Muscle of arm (tissue), 12 donors: ENCODE measurements around the gene GRIN1. TPM values are rescaled to one million over a fixed set of nuclear protein-coding genes. Genes with fewer than 3 reads are reported as not detected.

ENCODE experiments used
- DNase-seq: peaks from one replicate; pipeline ENCODE4 v3.0.0-alpha.2; 2013
- polyA plus RNA-seq, 12 donors: library from polyadenylated mRNA; unstranded; fragments of 120-200 nt; gene quantifications; one replicate each; pipeline ENCODE4 v1.2.1, GENCODE V29; 2013; ENCODE audit not compliant: insufficient read length in 12 of 12

Gene GRIN1
- polyA plus RNA-seq, 12 donors, result 0.09 to 0.84 (median 0.14) TPM; not detected in 8

DNA sequence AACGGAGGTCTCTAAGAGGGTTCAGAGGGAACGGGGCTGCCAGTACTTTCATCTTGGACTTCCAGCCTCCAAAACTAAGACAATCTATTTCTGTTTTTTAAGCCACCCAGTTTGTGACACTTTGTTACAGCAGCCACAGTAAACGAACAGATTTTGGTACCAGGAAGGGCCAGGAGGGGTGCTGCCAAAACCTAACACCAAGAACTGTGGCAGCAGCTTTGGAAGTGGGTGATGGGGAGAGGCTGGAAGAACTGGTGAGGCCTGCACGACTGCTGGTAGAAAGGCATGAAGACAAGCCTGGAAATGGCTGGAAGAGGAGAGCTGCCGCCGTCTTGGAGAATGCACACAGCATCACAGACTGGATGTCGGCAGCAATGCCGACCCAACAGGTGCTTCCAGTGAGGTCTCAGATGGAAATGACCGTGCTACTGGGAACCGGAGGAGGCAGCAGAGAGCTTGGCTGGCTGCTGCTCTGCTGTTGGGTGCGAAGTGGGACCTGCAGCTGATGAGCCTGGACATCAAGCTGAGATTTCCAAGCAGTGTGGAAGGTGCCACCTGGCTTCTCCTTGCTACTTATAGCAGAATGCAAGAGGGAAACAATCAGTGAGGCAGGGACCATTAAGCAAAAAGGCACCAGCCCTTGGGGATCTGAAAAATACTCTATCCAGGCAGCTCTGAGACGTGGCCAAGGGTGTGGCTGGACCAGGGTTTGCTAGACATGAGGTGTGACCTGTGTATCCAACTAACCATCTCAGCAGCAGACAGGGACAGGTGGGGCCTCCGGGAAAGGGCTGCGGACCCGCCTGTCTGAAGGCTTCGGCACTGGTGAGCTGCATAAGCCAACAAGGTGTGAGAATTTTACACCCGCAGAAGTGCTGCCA lies 37.6 kb downstream of the GRIN1 start:
- DNase-seq, result no peak

DNA sequence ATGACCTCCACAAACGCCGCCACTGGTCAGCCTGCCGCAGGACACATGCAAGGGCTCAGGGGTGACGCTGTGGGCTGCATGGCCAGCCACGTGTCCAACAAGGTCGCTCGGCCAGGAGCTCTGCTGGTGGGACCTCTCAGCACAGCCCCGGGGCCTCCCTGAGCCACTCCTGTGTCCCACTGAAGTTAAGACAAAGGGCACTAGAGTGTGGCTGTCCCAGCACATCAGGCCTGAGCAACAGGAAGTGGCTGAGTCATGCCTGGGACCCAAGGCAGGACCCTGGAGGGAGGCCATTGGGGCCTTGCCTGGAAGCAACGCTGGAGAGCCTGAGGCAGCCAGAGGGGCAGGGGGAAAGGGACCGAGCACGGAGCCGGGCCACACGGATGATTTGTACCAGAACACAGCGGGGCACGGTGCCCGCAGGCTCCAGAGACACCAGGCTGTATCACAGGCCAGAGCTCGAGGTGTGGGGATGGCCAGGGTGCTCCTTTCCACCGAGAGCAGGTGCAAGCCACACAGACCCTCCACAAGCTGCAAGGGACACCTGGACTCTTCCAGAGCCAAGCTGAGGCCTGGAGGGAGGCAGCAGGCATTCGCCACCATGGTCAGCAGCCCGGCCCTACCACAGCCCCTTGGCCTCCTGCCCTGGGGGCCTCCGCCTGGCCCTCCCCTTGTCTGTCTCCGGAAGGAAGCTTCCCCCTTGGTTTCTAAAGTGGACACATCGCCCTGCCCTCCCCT lies 39.4 kb downstream of the GRIN1 start:
- no peak for DNase-seq

DNA sequence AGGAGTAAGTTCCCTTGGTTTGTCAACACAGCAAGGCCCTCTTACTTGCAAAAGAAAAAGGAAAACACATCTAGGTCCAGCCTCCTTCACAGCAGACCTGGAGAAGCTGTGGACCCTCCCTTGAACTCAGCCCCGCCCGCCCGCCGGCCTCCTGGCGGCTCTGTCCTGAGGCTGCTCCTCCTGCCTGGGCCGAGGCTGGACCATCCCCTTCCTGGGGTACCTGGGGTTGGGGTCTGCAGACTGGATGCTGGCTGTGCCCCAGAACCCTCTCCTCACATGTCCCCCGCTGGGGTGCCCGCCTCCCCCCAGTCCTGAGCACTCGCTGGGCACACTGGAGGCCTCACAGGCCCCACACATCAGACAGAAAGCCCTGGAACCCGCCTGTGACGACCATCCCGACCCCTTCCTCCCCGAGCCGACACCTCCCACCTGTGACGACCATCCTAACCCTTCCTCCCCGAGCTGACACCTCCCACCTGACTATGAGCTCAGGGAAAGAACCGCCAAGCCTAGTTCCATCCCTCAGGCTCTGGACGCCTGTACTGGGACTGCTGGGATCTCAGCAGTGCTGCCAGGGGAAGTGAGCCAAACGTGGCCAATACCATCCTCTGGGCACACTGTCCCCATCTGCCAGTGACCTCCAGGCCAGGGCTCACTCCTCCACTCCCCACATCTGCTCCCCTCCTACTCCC lies 40.1 kb downstream of the GRIN1 start:
- no peak for DNase-seq

DNA sequence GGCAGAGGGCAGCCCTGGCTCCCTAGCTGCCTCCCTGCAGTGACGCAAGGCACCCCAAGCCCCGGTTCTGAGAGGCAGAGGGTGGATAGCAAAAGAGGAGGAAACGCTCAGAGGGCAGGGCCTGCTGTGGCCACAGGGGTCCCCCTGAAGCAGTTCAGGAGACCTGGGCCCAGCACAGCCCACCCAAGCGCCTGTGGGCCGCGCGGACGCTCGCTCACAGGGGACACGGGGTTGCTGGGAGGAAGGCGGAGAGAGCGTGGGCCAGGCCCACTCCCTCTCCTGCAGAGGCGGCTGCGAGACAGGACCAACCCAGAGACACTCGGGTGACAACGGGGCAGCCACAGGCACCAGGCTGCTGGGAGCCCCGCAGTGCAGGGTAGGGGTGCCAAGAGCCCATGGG lies 40.8 kb downstream of the GRIN1 start:
- DNase-seq, result no peak

DNA sequence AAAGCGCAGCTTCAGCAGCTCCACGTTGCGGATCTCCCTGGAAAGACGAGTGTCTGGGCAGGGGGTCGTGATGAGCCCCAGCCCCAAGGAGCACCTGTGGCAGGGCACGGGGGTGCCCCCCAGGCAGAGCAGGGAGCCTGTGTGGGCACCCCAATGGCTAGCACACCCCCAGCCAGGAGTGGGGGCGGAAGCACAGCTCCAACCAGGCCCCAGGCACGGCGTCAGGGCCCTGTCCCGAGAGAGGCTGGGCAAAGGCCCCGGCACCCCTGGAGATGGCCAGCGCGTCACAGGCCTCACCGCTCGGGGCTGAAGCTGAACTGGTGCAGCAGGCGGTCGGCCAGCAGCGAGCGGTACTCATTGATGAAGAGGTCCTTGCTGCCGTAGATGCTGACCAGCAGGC lies 41.5 kb downstream of the GRIN1 start:
- DNase-seq, result no peak

DNA sequence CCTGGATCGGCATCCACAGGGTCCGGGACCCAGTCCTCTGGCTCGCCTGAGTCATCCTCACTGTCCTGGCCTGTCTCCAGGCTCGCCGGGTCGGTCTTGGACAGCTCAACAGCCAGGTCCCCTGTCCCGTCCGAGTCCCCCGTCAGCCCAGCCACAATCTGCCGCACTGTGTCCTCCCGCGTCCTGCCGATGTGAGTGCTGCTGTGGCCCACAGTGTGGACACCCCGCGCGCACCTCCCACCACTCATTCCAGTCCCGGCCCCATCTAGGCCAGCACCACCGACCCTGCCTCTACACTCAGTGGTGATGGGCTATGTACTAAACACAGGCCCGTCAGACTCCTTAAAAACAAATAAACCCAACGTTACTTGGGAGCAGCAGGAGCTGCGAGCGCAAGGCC lies 42.7 kb downstream of the GRIN1 start:
- no peak for DNase-seq

DNA sequence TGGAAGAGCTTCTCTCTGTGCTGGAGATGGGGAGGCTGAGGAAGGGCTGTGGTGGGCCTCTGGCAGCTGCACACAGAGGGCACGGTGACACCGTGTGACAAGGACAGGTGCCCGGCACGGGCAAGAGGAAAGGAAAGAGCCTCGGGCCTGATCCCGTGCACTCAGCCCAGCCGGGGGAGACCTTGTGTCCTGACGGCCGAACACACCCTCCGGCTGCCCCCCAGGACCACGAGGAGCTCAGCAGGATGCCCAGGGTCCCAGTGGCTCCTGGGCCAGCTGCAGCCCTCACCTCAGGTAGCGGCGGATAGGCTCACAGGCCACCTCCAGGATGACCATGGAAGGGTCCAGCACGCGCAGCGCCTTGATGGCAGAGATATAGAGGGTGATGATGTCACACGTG lies 43.9 kb downstream of the GRIN1 start:
- DNase-seq, result no peak

DNA sequence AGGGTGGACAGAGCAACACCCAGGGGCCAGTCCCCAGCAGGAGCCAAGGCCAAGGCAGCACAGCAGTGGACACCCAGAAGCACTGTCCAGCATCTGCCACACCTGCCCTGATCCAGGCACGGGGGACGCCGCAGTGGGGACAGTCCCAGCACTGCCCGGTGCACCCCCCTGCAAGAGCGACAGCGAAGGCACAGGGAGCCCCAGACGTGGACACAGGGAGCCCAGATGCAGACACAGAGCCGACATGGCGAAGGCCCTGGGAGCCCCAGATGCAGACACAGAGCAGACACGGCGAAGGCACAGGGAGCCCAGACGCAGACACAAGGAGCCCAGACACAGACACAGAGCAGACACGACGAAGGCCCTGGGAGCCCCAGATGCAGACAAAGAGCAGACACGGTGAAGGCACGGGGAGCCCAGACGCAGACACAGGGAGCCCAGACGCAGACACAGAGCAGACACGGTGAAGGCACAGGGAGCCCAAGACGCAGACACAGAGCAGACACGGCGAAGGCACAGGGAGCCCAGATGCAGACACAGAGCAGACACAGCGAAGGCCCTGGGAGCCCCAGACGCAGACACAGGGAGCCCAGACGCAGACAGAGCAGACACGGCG lies 45.1 kb downstream of the GRIN1 start:
- DNase-seq, result no peak

DNA sequence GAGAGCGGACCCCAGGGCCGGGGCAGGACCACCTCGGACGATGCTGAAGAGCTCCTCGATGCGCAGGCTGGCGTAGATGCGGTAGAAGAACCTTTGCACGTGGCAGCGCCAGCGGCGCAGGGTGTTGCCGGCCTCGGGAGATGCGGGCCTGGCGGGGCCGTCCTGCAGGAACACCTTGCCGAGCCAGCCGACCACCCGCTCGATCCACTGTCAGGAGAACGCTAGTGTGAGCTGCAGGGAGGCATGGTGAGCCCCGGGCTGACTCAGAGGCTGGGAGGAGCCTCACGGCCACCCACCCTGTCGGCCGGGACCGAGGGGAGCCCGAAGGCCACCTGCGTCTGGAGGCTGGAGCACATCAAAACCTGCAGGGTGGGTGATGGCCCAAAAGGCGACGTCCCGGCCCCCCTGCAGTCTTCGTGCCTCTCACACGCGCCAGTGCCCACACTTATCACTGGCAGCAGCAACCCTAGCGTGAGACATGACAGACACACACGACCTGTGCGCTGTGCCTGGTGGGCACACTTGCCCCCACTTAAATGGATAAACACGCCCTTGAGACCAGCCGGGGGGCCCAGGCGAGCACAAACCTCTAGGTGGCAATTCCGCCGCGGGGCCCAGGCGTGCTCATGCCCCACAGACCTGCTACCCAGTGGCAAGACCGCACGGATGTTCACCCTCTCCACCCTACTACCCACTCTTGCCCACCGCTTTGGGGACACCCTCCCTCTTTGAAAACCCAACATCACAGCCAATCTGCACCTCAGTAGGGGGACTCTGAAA lies 46.1 kb downstream of the GRIN1 start:
- no peak for DNase-seq

DNA sequence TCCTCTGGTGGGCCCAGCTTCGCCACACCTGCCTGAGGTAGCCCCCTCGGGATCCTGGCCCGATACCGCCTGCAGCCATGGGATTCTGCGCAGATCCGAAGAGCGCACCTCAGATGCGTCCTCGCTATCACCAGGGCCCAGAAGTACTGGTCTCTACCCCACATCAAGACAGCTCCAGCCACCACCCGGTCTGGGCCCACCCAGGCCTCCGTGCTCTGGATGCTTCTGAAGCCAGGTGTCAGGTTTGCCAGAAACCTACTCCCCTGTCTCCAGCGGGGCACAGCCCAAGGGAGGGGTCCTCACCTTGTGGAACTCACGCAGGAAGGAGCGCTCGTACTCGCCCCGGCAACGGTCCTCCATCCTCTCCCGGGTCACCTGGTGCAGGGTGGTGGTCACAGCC lies 47.0 kb downstream of the GRIN1 start:
- DNase-seq, result no peak

DNA sequence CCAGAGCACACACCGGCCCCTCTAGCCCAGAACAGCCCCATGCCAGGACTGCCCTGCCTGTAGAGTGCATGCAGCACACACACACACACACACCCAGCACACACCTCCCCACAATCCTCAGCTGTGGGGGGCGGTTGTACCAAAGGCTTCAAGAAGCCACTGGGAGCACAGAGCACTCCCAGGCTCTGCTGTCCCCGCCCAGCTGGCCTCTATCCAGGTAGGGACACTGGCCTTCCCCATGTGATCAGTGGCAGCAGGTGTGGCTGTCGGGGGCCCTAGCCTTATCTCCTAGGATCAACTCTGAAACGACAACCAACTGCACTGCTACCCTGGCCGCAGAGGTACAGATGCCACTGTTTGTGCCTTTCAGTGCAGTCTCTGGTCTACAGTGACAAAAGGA lies 47.4 kb downstream of the GRIN1 start:
- DNase-seq, result no peak

DNA sequence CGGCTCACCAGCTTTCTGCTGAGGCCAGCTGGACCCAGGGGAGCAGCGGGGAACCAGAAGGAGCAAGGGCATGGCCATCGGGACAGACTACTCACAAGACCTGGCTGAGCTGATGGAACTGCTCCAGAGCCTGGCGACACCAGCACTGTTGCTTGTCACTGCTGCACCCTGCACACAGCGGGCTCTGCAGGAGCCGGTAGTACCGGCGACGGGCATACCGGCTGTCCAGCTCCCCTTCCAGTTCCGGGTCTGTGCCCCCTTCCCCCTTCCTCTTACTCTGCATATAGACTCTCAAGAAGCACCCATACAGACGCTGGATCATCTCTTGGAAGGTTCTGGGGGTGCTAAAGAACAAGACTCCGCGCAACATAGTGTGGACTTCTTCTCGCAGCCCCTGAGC lies 48.4 kb downstream of the GRIN1 start:
- no peak for DNase-seq

DNA sequence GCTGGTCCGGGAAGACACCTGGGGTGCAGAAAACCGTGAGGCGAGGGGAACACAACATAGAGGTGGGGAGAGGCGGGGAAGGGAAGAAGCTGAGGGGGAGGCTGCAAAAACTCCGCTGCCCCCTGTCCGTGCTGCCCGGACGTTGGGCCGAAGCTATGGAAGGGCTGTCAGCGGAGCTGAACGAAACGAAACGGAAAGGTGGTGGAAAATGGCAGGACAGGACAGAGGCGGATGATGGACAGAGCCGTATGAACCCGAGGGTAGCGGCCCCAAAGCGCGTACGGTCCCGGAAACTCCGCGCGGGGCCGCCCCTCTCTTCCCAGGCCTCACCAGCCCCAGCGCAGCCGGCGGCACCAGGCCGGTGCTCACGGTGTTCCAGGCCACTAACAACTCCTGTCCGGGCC lies 49.1 kb downstream of the GRIN1 start:
- no peak for DNase-seq

DNA sequence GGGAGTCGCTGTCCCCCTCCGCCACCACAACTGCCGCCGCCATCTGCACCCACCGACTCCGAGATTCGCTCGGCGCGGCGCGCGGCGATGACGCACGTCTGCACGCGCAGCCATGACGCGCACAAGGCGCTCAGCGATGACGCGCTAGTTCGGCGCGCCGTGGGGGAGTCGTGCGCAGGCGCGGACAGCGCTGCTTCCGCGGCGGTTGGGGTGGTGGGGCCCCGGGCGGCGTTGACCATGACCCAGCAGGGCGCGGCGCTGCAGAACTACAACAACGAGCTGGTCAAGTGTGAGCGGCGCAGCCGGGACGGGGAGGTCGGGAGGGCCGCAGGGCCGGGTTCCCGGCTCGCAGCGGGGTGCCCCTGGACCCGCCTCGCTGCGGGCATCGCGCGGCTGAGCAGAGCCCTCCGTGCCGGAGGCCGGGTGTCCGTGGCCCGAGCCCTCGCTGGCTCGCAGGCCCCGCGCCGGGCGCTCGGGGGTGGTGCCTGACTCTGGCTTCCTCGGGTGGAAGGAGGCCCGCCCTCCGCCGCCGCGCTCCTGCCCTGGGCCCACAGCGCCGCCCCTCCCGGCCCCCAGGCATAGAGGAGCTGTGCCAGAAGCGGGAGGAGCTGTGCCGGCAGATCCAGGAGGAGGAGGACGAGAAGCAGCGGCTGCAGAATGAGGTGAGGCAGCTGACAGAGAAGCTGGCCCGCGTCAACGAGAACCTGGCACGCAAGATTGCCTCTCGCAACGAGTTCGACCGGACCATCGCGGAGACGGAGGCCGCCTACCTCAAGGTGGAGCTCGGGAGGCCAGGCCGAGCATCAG lies 49.7 kb downstream of the GRIN1 start, which contains the start of the genes ANAPC2 and SSNA1:
Gene ANAPC2 (minus strand): TSS at position 71 of the 807 bp plus-strand sequence. CDS start 28 bp downstream, at position 43.
Gene SSNA1 (plus strand): TSS at position 187 of the 807 bp plus-strand sequence. CDS start 51 bp downstream, at position 238.
- DNase-seq, result peak; percentile 97

DNA sequence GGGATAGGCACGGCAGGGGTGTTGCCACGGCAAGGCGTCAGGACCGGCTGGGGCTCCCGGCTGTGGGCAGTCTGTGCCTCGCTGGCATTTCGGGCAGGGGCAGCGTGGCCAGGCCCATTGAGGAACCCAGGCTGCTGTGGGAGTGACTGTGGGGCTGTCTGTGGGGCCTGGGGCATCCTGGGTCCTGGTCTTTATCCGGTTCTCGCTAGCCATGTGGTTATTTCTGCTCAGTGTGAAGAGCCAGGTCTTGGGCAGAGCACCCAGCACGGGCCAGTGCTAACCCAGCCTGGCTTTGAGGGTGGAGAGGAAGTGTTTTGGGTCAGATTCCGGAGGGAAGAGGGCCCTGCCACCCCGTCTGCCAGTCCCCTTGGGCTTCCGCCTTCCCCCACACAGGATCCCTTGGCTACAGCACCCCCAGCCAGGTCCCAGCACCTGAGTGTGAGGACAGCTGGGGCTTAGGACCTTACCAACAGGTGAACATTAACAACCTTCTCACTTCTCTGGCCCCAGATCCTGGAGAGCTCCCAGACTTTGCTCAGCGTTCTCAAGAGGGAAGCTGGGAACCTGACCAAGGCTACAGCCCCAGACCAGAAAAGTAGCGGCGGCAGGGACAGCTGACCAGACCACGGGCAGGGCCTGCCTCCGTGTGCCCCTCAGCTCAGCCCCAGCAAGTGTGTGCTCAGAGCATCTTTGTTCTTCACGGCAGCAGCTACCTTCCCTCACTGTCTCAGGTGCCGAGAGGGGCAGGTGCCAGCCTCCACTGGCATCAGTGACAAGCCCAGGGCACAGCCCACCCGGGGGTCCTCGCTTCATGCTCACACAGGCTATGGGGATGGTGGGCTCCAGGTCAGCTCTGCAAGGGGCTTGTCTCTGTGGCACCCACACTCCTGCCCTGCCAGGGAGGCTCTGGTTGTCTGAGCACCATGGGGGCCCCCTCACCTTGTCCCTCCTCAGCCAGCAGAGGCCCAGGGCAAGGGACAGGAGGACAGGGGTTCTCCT lies 50.6 kb downstream of the GRIN1 start:
- DNase-seq, result no peak

DNA sequence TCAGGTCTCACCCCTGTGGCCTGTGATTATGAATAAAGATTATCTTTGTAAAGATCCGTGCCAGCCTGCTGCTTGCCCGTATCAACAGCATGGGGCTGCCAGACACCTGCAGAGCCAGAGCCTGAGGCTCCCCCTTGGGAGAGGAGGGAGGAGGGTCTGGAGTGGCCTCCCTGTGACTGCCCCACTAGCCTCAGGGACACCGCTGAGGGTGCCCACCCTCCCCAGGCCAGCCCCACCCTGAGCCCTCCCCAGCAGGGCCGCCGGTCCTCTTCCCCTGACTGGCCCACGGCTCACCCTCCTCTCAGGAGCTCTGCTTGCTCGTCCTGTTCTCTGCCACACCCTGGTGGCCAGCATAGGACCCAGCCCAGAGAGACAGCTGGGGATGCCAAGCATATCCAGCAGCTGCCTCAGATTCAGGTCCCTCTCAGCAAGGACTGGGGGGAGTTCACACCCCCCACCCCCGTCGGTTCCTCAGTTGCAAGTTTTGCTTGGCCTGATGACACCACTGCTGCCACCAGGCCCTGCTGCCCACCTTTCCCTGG lies 51.4 kb downstream of the GRIN1 start:
- DNase-seq, result no peak

DNA sequence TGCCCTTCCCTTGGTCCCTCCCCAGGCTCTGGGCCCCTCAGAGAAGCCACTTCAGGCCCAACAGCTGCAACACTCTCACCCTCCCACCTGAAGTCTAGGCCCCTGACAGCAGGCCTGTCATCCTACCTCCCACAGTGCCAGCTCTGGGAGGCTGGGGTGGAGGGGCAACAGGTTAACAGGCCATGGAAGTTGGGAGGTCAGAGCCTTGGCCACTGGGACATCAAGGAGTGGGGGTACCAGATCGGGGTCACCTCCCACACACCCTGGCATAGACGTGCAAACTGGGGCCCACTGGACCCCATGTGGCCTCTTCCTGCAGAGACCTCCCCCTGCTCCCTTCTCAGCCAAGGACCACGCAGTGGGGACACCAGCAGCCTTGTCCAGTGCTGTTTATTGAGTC lies 52.3 kb downstream of the GRIN1 start:
- DNase-seq, result no peak

DNA sequence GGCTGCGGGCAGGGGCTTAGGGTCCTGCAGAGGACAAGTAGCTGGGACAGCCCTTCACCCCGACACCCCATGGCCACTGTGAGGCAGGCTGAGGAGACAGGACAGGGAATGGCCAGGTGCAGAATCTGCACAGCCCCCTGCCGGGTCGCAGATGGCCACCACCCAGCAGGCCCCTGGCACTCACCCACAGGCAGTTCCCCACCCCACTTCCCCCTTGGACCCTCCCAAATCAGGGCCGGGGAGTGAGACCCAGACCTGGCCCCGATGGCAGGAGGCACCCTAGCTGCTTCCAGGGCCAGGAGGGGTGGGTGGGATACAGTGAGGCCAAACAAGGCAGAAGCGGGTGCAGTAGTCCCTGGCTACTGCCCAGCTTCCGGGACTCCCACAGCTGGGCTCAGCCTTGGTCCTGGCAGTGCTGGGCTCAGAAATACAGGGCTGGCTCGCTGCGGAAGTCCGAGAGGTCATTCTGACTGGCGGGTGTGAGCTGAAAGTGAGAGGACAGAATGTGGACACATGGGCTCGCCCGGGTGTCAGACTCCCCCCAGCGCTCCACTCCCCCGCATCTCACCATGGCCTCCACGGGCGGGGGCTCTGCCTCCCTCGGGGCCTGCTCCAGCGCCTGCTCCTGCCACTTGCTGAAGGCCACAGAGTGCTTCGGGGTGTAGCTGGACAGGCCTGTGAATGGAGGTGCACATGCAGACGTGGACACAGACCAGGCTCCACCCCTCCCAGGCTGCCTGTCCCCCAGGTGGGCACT lies 52.9 kb downstream of the GRIN1 start:
- DNase-seq, result no peak
